Lower leg skin (tissue), 4 donors: Measurements from ENCODE around the gene ZNF558. TPM values are rescaled to one million over a fixed set of nuclear protein-coding genes. Genes with fewer than 3 reads are reported as not detected.

ENCODE experiments used
- DNase-seq, 2 donors: peaks; one replicate each; pipeline ENCODE4 v3.0.0-alpha.2; 2019; ENCODE audit warnings: low spot score in 2 of 2
- H3K4me3 ChIP-seq: fragments of 200-600 bp; sonication (generic); 2 replicates; pipeline ENCODE4 v1.5.1; 2017; ENCODE audit warnings: mild to moderate bottlenecking, low read depth; ENCODE audit not compliant: poor library complexity, severe bottlenecking
- CTCF ChIP-seq, 3 donors: fragments of 450-650 bp; IDR thresholded peaks; one replicate each; pipeline ENCODE4 v1.5.1; 2016; ENCODE audit warnings: antibody characterized with exemption in 3 of 3, mild to moderate bottlenecking in 3 of 3, moderate library complexity in 2 of 3
- POLR2A ChIP-seq, 2 donors: fragments of 450-650 bp; IDR thresholded peaks; one replicate each; pipeline ENCODE4 v1.6.1; 2016 to 2017; ENCODE audit warnings: antibody characterized with exemption in 2 of 2, mild to moderate bottlenecking in 1 of 2, moderate library complexity in 1 of 2
- WGBS, 2 donors: methylation state at CpG; one replicate each; pipeline ENCODE4 v1.1.5; 2018; 5-methylcytosine and 5-hydroxymethylcytosine counted together
- intact Hi-C: fragments of 100-400 bp; cut with DNase I; formaldehyde crosslinking; loops from one replicate; pipeline ENCODE4 v1.15.0; 2023; ENCODE audit warnings: low total_unique reads
- total RNA-seq, 4 donors: library from RNA; depleted of rRNA; stranded (reverse); fragments of >200 nt; gene quantifications; one replicate each; pipeline ENCODE4 v1.1.0, GENCODE V29; 2016

Gene ZNF558
- total RNA-seq, 4 donors from 2014 or later: 17.0 to 47.1 (median 29.5) TPM

GRCh38 chr19:8820234-8820633 is 11.9 kb downstream of the ZNF558 start:
- no peak overlapping the region for H3K4me3 ChIP-seq
- intact Hi-C loops: no loop called here
- WGBS, 2 donors: 100% methylated on average over 3 of the region's 3 CpGs
- TF ChIP-seq CTCF (IDR thresholded peaks at IDR 0.05) (no peak), POLR2A (IDR thresholded peaks at IDR 0.05) (no peak)
- DNase-seq: no peak

GRCh38 chr19:8815780-8816179 is 16.3 kb downstream of the ZNF558 start:
- DNase-seq: no peak
- intact Hi-C loops: no loop called here
- H3K4me3 ChIP-seq: no peak overlapping the region
- WGBS, 2 donors: 92 to 96% methylated on average over 2 of the region's 2 CpGs
- no peak for TF ChIP-seq POLR2A (IDR thresholded peaks at IDR 0.05)
- TF ChIP-seq CTCF (IDR thresholded peaks at IDR 0.05): no peak

GRCh38 chr19:8814176-8814575 is 17.9 kb downstream of the ZNF558 start:
- H3K4me3 ChIP-seq: no peak overlapping the region
- intact Hi-C loops: no loop called here
- WGBS, 2 donors: 98 to 100% methylated on average over 3 of the region's 3 CpGs
- TF ChIP-seq POLR2A (IDR thresholded peaks at IDR 0.05) (no peak), CTCF (IDR thresholded peaks at IDR 0.05) (no peak)
- no peak for DNase-seq

- WGBS, 2 donors: 97 to 99% methylated on average over 10 of the region's 10 CpGs
- no peak for TF ChIP-seq CTCF (IDR thresholded peaks at IDR 0.05)
- no peak for TF ChIP-seq POLR2A (IDR thresholded peaks at IDR 0.05)
- intact Hi-C loops: no loop called here
- no peak overlapping the region for H3K4me3 ChIP-seq
- no peak for DNase-seq
Measured at GRCh38 chr19:8811315-8812172, 20.6 kb downstream of the ZNF558 start.

GRCh38 chr19:8806661-8807060 is 25.4 kb downstream of the ZNF558 start:
- H3K4me3 ChIP-seq: no peak overlapping the region
- 92 to 97% methylated on average over 1 of the region's 1 CpG for WGBS, 2 donors
- no peak for DNase-seq
- no peak for TF ChIP-seq CTCF (IDR thresholded peaks at IDR 0.05)
- TF ChIP-seq POLR2A (IDR thresholded peaks at IDR 0.05): no peak
- intact Hi-C loops: no loop called here
